DND-41 (cell line): ENCODE data around the gene CTNNA1.

Experiments
- EZH2 ChIP-seq: IDR thresholded peaks from 3 replicates; pipeline ENCODE4 v1.6.1; 2012; ENCODE audit warnings: borderline replicate concordance, low read depth, mild to moderate bottlenecking, moderate library complexity, low read length, inconsistent platforms; ENCODE audit not compliant: severe bottlenecking
- TF ChIP-seq, protein P1 (sequence below): IDR thresholded peaks from 2 replicates; pipeline ENCODE4 v1.5.1; 2012; ENCODE audit warnings: borderline replicate concordance, low read length, moderate library complexity, mild to moderate bottlenecking; ENCODE audit not compliant: poor library complexity, severe bottlenecking; ENCODE audit errors: extremely low read depth

DNA sequence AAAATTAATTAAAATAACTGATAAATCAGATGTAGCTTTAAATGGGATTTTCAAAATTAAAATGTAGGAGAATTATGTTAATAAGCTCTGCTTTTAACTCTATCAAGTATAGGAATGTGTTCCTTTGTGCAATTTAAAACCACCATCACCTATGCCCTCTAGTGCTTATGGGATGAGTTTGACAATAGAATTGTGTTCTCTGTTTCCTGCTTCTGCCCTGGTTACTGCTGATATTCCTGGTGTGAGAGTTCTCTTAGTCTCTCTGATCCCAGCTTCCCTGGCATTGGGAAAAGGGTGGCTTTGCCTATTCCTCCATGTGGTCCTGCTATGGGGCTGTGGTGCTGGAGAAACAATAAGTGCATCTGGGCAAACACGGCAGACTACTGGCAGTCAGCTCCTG, 113.8 kb downstream of the CTNNA1 start:
- TF ChIP-seq, protein P1, sequence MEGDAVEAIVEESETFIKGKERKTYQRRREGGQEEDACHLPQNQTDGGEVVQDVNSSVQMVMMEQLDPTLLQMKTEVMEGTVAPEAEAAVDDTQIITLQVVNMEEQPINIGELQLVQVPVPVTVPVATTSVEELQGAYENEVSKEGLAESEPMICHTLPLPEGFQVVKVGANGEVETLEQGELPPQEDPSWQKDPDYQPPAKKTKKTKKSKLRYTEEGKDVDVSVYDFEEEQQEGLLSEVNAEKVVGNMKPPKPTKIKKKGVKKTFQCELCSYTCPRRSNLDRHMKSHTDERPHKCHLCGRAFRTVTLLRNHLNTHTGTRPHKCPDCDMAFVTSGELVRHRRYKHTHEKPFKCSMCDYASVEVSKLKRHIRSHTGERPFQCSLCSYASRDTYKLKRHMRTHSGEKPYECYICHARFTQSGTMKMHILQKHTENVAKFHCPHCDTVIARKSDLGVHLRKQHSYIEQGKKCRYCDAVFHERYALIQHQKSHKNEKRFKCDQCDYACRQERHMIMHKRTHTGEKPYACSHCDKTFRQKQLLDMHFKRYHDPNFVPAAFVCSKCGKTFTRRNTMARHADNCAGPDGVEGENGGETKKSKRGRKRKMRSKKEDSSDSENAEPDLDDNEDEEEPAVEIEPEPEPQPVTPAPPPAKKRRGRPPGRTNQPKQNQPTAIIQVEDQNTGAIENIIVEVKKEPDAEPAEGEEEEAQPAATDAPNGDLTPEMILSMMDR, result no peak
- no peak for TF ChIP-seq EZH2
